G401 (cell line): Measurements from ENCODE around the gene RFX7. TPM values are rescaled to one million over a fixed set of nuclear protein-coding genes. Genes with fewer than 3 reads are reported as not detected.
"Not testable (repeated sequence)": the region's sequence is repeated elsewhere in the genome, so short reads cannot be mapped to it uniquely, and the experiment has no call there.

ENCODE experiments used
- DNase-seq: peaks from one replicate; pipeline ENCODE4 v3.0.0-alpha.2; 2015; ENCODE audit warnings: low spot score
- in situ Hi-C: cut with HindIII; loops from 2 replicates; pipeline ENCODE4 v1.10.0; 2016; ENCODE audit warnings: low sequenced_read_pairs, mixed read lengths
- total RNA-seq: library from RNA; depleted of rRNA; stranded (reverse); fragments of >200 nt; shearing (Covaris generic); gene quantifications from 2 replicates; pipeline ENCODE4 v1.2.3, GENCODE V29; 2014

The RFX7 gene
- total RNA-seq, 1 experiment from 2014 or later, result 6.3 TPM

- in situ Hi-C loops, result no loop called here
- no peak for DNase-seq
These were observed 75.3 kb downstream of the RFX7 start for GRCh38 chr15:56168394-56168793.

DNA sequence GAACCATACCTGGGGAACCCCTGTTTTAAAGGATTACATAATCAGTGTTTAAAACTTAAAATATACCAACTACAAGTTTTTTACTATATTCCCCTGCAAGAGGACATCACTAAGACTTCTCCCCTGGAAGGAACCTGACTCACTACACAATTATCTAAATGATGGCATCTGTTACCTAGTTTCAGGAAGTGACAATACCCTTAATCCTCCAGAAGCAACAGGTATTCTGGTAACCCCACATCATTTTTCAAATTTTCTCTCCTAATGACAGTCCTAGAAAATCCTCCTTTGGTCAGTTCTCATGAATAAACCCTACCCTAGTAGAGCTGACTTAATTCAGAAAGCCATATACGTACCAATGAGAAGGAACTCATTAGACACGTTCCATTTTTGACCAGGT lies 78.4 kb downstream of the RFX7 start:
- in situ Hi-C loops, result no loop called here
- DNase-seq, result no peak

DNA sequence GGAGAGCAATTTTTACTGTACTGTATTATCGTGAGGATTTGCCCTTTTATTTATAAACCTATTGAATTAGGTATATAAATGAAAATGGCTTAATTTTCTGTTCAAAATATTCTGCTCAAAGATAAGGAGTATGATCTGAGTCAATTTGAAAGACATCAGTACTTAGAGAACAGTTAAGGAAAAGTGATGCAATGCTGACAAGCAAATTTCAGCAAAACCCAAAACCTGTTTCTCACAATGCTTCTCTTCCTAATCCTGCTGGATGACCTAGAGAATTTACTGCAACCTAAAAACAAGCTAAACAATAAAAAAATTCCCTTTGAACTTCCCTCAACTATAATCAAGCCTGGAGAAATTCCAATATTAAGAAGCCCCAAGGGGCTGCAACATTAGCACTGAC lies 82.7 kb downstream of the RFX7 start:
- in situ Hi-C loops, result no loop called here
- no peak for DNase-seq

DNA sequence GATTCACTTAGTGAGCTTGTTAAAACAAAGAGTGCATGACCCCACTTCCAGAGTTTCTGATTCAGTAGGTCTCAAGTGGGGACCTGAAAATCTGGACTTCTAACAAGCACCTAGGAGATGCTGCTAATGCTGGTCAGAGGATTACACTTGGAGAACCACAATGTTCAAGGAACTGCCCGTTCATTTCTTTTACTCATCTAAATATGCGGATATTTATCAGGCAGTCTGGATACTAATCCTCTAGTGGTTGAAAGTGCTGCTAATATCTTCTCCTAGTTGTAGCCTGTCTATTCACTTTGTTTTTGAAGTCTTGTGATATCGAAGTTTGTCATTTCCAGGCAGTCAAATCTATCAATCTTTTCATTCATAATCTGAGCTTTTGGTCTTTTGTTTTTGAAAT lies 86.8 kb downstream of the RFX7 start:
- DNase-seq, result no peak

DNA sequence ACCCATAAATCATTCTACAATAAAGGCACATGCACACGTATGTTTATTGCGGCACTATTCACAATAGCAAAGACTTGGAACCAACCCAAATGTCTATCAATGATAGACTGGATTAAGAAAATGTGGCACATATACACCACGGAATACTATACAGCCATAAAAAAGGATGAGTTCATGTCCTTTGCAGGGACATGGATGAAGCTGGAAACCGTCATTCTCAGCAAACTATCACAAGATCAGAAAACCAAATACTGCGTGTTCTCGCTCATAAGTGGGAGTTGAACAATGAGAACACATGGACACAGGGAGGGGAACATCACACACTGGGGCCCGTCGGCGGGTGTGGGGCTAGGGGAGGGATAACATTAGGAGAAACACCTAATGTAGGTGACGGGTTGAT lies 88.4 kb downstream of the RFX7 start:
- in situ Hi-C loops, DNase-seq: not testable (repeated sequence)

More for the DNA sequence above, 86.8 kb downstream of the RFX7 start:
- in situ Hi-C loops, result no loop called here

DNA sequence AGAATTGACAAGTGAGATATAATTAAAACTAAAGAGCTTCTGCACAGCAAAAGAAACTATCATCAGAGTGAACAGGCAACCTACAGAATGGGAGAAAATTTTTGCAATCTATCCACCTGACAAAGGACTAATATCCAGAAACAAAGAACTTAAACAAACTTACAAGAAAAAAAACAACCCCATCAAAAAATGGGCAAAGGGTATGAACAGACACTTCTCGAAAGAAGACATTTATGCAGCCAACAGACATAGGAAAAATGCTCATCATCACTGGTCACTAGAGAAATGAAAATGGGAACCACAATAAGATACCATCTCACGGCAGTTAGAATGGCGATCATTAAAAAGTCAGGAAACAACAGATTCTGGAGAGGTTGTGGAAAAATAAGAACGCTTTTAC lies 88.9 kb downstream of the RFX7 start:
- DNase-seq, in situ Hi-C loops: not testable (repeated sequence)

- DNase-seq, result no peak
These were observed 93.5 kb downstream of the RFX7 start for GRCh38 chr15:56150204-56150603.

GRCh38 chr15:56148064-56148463 lies 95.6 kb downstream of the RFX7 start:
- in situ Hi-C loops, result no loop called here
- DNase-seq, result no peak

More at GRCh38 chr15:56150204-56150603, 93.5 kb downstream of the RFX7 start:
- in situ Hi-C loops, result no loop called here

DNA sequence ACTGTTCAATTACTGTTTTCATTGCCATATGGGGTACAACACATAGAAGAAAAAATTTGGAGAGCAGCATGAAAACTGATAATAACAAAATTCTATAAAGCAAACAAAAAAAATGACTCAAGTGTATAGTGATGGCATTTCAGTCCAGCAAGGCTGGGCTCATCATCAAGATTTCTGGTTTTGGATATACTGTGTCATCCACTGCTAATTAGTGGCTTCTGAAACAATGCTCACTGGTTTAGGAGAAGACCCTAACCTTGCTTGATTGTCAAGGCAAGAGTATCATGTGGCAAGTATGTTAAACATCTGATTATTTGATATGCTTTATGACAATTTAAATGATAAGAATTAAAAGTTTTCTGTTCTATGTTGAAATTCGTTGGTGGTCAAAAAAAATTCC lies 96.9 kb downstream of the RFX7 start:
- no peak for DNase-seq
- in situ Hi-C loops, result no loop called here

DNA sequence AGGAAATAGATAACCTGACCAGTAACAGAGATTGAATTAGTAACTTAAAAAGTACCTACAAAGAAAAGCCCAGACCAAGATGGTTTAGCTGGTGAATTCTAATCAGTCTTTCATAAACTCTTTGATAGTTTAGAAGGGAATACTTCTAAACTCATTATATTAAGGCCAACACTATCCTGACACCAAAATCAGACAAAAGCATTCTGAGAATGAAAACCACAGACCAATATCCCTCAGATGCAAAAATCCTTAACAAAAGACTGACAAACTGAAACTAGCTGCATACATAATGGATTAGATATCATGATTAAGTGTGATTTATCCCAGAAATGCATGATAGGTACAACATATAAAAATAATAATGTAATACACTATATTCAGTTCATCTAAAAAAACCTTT lies 115.6 kb downstream of the RFX7 start:
- in situ Hi-C loops, result no loop called here
- DNase-seq, result no peak

DNA sequence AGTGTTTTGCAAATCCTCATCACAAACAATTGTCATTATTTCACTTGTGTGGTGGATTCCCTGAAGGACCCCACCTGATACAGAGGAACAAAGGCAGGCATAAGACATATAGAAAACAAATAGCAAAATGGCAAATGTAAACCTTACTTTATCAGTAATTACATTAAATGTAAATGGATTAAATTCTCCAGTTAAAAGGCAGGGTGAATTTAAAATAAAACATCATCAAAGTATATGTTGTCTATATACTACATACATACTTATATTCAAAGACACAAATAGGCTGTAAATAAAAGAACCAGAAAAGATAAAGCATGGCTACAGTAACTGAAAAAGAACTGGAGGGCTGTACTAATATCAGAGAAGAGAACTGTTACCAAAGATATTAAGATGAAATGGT lies 117.3 kb downstream of the RFX7 start:
- no peak for DNase-seq
- in situ Hi-C loops, result no loop called here

DNA sequence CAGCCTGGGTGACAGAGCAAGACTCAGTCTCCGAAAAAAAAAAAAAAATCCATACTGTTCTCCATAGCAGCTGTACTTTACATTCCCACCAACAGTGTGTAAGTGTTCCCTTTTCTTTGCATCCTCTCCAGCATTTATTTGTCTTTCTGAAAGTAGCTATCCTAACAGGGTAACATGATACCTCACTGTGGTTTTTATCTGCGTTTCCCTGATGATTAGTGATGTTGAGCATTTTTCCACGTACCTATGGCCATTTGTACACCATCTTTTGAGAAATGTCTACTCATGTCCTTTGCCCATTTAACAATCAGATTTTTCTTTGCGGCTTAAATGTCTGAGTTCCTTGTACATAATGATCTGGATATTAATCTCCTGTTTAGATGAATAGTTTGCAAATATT lies 119.3 kb downstream of the RFX7 start:
- in situ Hi-C loops, result no loop called here
- DNase-seq, result no peak

GRCh38 chr15:56105855-56106254 lies 137.8 kb downstream of the RFX7 start:
- no peak for DNase-seq
- in situ Hi-C loops, result no loop called here

GRCh38 chr15:56102441-56102840 lies 141.2 kb downstream of the RFX7 start:
- in situ Hi-C loops, result no loop called here
- peak; percentile 30 for DNase-seq

- in situ Hi-C loops, result no loop called here
- peak; percentile 68 for DNase-seq
These were observed 144.4 kb downstream of the RFX7 start for GRCh38 chr15:56099311-56099710.

DNA sequence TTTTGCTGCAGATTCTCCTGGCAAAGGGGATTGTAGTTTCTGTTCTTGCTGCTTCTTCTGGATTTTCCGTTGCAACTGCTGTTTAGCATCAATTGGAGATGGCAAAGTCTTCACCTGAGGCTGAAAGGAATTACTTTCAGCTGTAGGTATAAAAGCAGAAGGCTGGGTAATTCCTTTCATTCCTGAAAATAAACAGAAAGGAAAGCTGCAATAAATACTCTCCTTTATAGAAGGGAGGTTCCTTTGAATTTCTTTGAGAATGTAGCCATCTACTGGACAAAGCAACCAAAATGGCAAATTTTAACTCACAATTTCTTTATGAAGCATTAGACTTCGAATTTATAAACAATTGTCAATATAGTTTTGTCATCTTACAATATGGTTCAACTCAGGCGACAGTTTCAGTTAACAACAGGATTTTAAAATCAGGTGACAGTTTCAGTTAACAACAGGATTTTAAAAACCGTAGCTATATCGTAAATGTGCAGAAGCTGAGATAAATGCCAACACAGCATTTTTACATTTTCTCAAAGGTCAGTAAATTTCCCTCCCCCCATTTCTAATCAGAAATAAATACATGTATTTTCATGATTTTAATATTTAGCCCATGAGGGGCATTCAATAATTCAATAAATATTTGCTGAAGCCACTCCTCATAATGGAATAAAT lies 145.3 kb downstream of the RFX7 start:
- in situ Hi-C loops, result no loop called here
- peak; percentile 55 for DNase-seq

- in situ Hi-C loops, result no loop called here
- peak; percentile 75 for DNase-seq
These were observed 148.3 kb downstream of the RFX7 start for GRCh38 chr15:56095406-56095805.

DNA sequence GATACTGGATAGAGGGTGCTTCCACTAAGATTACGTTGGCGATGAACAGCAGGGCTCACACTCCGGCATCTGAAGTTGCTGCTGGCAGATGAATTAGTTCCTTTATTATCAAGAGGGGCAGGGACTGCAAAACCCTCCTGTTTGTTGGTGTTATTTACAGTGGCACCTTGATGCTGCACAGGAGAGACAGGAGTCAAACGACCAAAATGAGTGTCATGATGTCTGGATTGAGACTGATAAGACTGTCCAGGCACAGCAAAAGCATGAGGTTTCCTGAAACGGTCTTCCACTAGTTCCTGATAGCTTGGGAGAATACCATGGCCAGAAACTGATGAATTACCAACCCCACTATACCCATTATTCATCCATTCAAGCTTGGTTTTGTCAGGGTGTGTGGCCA lies 149.5 kb downstream of the RFX7 start:
- DNase-seq, result no peak
- in situ Hi-C loops, result no loop called here

DNA sequence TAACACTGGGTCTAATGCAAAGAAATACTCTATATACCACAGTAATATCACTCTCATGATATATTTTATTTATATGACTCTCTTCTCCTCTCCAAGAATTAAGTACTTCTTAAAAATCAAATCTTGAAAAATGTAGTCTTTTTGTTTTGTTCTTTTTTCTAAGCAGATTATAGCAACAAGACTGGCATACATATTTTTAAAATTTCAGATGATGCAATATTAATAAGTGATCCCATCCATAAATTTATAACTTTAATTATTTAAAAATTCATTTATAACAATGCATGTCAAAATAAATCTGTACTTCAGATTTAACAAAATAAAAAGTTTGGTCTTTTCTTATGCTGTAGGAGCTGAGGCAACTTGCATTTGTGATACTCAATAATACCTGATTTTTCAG lies 155.3 kb downstream of the RFX7 start:
- in situ Hi-C loops, result no loop called here
- no peak for DNase-seq

- DNase-seq, result no peak
- in situ Hi-C loops, result no loop called here
These were observed 157.1 kb downstream of the RFX7 start for GRCh38 chr15:56086566-56086965.

DNA sequence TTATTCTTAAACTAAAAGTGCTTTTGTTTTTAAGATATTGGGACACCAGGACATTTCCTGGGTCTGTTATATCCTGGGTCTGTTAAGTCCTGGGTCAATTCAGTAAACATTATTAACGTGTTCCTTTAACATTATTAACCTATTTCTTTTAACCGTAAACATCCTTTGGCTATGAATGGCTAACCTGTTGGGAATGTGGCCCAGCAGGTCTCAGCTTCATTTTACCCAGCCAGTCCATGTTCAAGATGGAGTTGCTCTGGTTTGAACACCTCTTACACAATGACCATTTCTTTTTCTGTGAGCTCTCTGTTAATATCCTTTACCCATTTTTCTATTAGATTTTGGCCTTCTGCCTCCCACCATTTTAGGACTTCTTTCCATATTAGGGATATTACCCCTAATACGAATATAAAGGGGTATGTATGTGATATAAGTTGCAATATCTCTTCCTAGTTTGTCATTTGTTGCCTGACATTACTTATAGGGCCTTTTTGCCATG lies 161.4 kb downstream of the RFX7 start:
- in situ Hi-C loops, result no loop called here
- no peak for DNase-seq
